AG04450 (cell line): Measurements from ENCODE around the gene FOXC1. TPM values are rescaled to one million over a fixed set of nuclear protein-coding genes. Genes with fewer than 3 reads are reported as not detected.

Experiments used
- CTCF ChIA-PET: fragments of 300-600, 350-600 bp; formaldehyde crosslinking; extraction: SDS; loops from one replicate; lab custom pipeline; 2022; ENCODE audit warnings: antibody characterized with exemption, inconsistent platforms; lab: Charles Lee
- POLR2A ChIA-PET: fragments of 350-600 bp; formaldehyde crosslinking; extraction: SDS; loops from one replicate; lab custom pipeline; 2021; ENCODE audit warnings: antibody characterized with exemption, inconsistent platforms; lab: Yijun Ruan, JAX
- DNase-seq: peaks from one replicate; pipeline ENCODE4 v3.0.0-alpha.2; 2011; ENCODE audit warnings: low read depth, low spot score
- H3K27ac ChIP-seq: one replicate; pipeline ENCODE4 v1.5.1; 2012; ENCODE audit warnings: low read depth, low read length, control low read depth
- H3K27me3 ChIP-seq: one replicate; pipeline ENCODE4 v1.6.0; 2012; ENCODE audit warnings: low read length; ENCODE audit not compliant: control insufficient read depth, insufficient read depth
- H3K4me3 ChIP-seq: 2 replicates; pipeline ENCODE4 v1.5.1; 2011; ENCODE audit warnings: mild to moderate bottlenecking, low read depth, low read length, control low read depth
- H3K9me3 ChIP-seq: 2 replicates; pipeline ENCODE4 v1.5.1; 2012; ENCODE audit warnings: low read length; ENCODE audit not compliant: control insufficient read depth, insufficient read depth
- CTCF ChIP-seq: IDR thresholded peaks from 2 replicates; pipeline ENCODE4 v1.5.1; 2011; ENCODE audit warnings: low read depth, low read length, control low read depth, inconsistent platforms
- polyA plus RNA-seq: library from polyadenylated mRNA; depleted of rRNA; stranded (reverse); fragments of >200 nt; gene quantifications from 2 replicates; pipeline ENCODE4 v1.2.3, GENCODE V29; 2011; rRNA removed

The FOXC1 gene
- polyA plus RNA-seq, 1 experiment, result 3.7 TPM

- DNase-seq, result no peak
- Histone ChIP-seq H3K9me3 (no peaks in the 10 kb centered on the region), H3K27me3 (no peaks in the 10 kb centered on the region), H3K4me3 (no peak overlapping the region), H3K27ac (no peak overlapping the region)
- CTCF ChIA-PET, result interaction anchor here (0.7 kb wide), 1 partner anchor 10 kb away, joined by 6 read pairs; no protein-coding TSS in a partner anchor
- no peak for TF ChIP-seq CTCF
- POLR2A ChIA-PET, result no interaction called here
Observed at GRCh38 chr6:1657771-1658165, 48.1 kb downstream of the FOXC1 start.

GRCh38 chr6:1658212-1659005 lies 48.7 kb downstream of the FOXC1 start:
- H3K27ac ChIP-seq, result no peak overlapping the region
- H3K9me3 ChIP-seq, result no peaks in the 10 kb centered on the region
- ChIA-PET POLR2A (no interaction called here), CTCF (interaction anchor here (0.7 kb wide), 1 partner anchor 10 kb away, joined by 6 read pairs; no protein-coding TSS in a partner anchor)
- no peak for TF ChIP-seq CTCF
- no peaks in the 10 kb centered on the region for H3K27me3 ChIP-seq
- no peak for DNase-seq
- H3K4me3 ChIP-seq, result no peak overlapping the region

- no peak for TF ChIP-seq CTCF
- ChIA-PET CTCF (no interaction called here), POLR2A (no interaction called here)
Observed at GRCh38 chr6:1659816-1660215, 50.1 kb downstream of the FOXC1 start.

GRCh38 chr6:1662534-1662933 lies 52.8 kb downstream of the FOXC1 start:
- H3K27ac ChIP-seq, result peak overlapping the region; percentile 77
- no peak overlapping the region for H3K4me3 ChIP-seq
- ChIA-PET POLR2A (interaction anchor here (0.8 to 1.0 kb wide), 3 partner anchors 25 to 770 kb away, joined by 3 read pairs; no protein-coding TSS in a partner anchor), CTCF (interaction anchor here (1.0 to 1.2 kb wide), 2 partner anchors 11 to 25 kb away, joined by 3 read pairs; no protein-coding TSS in a partner anchor)
- H3K27me3 ChIP-seq, result no peaks in the 10 kb centered on the region
- no peaks in the 10 kb centered on the region for H3K9me3 ChIP-seq
- TF ChIP-seq CTCF, result no peak
- peak; percentile 69 for DNase-seq

More at GRCh38 chr6:1659816-1660215, 50.1 kb downstream of the FOXC1 start:
- Histone ChIP-seq H3K4me3 (no peak overlapping the region), H3K9me3 (no peaks in the 10 kb centered on the region), H3K27me3 (no peaks in the 10 kb centered on the region), H3K27ac (no peak overlapping the region)
- no peak for DNase-seq

Other genes starting within 250 kb of the FOXC1 start
- gene FOXF2, start 220.3 kb upstream of the FOXC1 start, polyA plus RNA-seq, result 17.3 TPM in 2 replicates